Measurements from ENCODE around the gene AGBL4. TPM values are rescaled to one million over a fixed set of nuclear protein-coding genes. Genes with fewer than 3 reads are reported as not detected.

The AGBL4 gene
- total and polyA plus RNA-seq, 2 of the 13 experiments (the other 11 are each of a cell fraction or from before 2014, with no cell fraction given) = not detected

- TF ChIP-seq ZNF652 (CRISPR knock-in tag; IDR thresholded peaks at IDR 0.05; ENCODE audit: borderline replicate concordance, low read depth) = no peak
Observed at GRCh38 chr1:48687282-48688045, 1336.3 kb downstream of the AGBL4 start (continued).

DNA sequence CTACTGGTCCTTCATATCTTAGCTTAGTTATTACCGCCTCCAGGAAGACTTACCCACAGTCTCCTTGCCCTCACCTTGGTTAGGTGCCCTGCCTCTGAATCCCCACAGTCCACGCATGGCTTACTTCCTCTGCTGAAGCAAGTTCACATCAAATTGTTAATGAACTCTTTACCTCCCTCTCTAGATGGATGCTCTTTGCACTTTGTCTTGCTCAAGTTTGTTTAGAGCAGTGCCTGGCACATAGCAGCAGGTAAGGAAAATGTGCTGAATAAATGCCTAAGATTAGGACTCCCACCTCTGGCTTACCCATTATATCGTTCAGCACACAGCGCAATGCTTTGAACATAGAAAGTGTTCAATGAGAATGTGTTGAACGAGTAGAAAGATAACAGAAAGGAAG, 1337.6 kb downstream of the AGBL4 start:
- Histone ChIP-seq H3K36me3 (replicated peaks in 1 of 2; ENCODE audit: control insufficient read depth in 1 of 2, insufficient read depth in 2 of 2, low read length in 2 of 2) (no peaks in the 10 kb centered on the region), H3K79me2 (ENCODE audit: insufficient read depth, low read length) (no peaks in the 10 kb centered on the region), H3K9ac (ENCODE audit: insufficient read depth, low read depth, low read length) (no peak overlapping the region), H2AFZ (ENCODE audit: low read length) (no peak overlapping the region), H3K4me1 (ENCODE audit: insufficient read depth, low read length) (no peaks in the 10 kb centered on the region), H3K4me2 (ENCODE audit: low read depth, low read length) (no peak overlapping the region), H3K9me3 (ENCODE audit: low read length) (no peaks in the 10 kb centered on the region), H3K4me3 (replicated peaks in 1 of 3; ENCODE audit: insufficient read depth in 1 of 3, low read depth in 2 of 3, low read length in 3 of 3) (no peak overlapping the region), H4K20me1 (ENCODE audit: insufficient read depth, low read length) (no peaks in the 10 kb centered on the region), H3K27me3 (ENCODE audit: control insufficient read depth in 1 of 2, insufficient read depth in 2 of 2, low read length in 2 of 2) (no peaks in the 10 kb centered on the region), H3K27ac (ENCODE audit: extremely low read length, insufficient read depth, low read length) (no peak overlapping the region)
- ATAC-seq (no peak), FAIRE-seq (no peak), DNase-seq (ENCODE audit: low spot score) (no peak)
- in situ Hi-C loops (cut with HindIII; ENCODE audit: extremely low pct_ligation_motif_present, low pct_unique_long_range_greater_than_20kb) = no loop called here
- intact Hi-C loops (cut with micrococcal nuclease; ENCODE audit: unreplicated experiment) = no loop called here
- WGBS (ENCODE audit: low lambda C conversion rate) = 41% methylated on average over 5 of the region's 5 CpGs
- CTCF ChIA-PET (ENCODE audit: low intra/inter-chr PET ratio, low total read pairs) = no interaction called here
- POLR2A ChIA-PET = no interaction called here
- BruUV-seq (replicated peaks) = no TSS peak
- TF ChIP-seq REST (IDR thresholded peaks at IDR 0.05; ENCODE audit: borderline replicate concordance in 1 of 2, low read depth in 1 of 2, low read length in 2 of 2) (no peak), ZNF572 (CRISPR knock-in tag; IDR thresholded peaks at IDR 0.05) (no peak), NCOA5 (CRISPR knock-in tag; IDR thresholded peaks at IDR 0.05) (no peak), SETDB1 (CRISPR knock-in tag; IDR thresholded peaks at IDR 0.05; ENCODE audit: borderline replicate concordance) (no peak), ZNF574 (CRISPR knock-in tag; IDR thresholded peaks at IDR 0.05) (no peak), ESRRA (CRISPR knock-in tag; IDR thresholded peaks at IDR 0.05; ENCODE audit: low read depth) (no peak)
- TF ChIP-seq, protein P1, sequence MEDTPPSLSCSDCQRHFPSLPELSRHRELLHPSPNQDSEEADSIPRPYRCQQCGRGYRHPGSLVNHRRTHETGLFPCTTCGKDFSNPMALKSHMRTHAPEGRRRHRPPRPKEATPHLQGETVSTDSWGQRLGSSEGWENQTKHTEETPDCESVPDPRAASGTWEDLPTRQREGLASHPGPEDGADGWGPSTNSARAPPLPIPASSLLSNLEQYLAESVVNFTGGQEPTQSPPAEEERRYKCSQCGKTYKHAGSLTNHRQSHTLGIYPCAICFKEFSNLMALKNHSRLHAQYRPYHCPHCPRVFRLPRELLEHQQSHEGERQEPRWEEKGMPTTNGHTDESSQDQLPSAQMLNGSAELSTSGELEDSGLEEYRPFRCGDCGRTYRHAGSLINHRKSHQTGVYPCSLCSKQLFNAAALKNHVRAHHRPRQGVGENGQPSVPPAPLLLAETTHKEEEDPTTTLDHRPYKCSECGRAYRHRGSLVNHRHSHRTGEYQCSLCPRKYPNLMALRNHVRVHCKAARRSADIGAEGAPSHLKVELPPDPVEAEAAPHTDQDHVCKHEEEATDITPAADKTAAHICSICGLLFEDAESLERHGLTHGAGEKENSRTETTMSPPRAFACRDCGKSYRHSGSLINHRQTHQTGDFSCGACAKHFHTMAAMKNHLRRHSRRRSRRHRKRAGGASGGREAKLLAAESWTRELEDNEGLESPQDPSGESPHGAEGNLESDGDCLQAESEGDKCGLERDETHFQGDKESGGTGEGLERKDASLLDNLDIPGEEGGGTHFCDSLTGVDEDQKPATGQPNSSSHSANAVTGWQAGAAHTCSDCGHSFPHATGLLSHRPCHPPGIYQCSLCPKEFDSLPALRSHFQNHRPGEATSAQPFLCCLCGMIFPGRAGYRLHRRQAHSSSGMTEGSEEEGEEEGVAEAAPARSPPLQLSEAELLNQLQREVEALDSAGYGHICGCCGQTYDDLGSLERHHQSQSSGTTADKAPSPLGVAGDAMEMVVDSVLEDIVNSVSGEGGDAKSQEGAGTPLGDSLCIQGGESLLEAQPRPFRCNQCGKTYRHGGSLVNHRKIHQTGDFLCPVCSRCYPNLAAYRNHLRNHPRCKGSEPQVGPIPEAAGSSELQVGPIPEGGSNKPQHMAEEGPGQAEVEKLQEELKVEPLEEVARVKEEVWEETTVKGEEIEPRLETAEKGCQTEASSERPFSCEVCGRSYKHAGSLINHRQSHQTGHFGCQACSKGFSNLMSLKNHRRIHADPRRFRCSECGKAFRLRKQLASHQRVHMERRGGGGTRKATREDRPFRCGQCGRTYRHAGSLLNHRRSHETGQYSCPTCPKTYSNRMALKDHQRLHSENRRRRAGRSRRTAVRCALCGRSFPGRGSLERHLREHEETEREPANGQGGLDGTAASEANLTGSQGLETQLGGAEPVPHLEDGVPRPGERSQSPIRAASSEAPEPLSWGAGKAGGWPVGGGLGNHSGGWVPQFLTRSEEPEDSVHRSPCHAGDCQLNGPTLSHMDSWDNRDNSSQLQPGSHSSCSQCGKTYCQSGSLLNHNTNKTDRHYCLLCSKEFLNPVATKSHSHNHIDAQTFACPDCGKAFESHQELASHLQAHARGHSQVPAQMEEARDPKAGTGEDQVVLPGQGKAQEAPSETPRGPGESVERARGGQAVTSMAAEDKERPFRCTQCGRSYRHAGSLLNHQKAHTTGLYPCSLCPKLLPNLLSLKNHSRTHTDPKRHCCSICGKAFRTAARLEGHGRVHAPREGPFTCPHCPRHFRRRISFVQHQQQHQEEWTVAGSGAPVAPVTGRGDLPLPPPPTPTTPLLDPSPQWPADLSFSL (CRISPR knock-in tag; IDR thresholded peaks at IDR 0.05) = no peak
